ENCODE results near the gene ZMYM2. TPM values are rescaled to one million over a fixed set of nuclear protein-coding genes. Genes with fewer than 3 reads are reported as not detected.

ZMYM2 gene
- total and polyA plus RNA-seq, 2 donors (not counting 3 experiments of a cell fraction or from before 2014, with no cell fraction given), result 14.7 to 75.3 TPM

DNA sequence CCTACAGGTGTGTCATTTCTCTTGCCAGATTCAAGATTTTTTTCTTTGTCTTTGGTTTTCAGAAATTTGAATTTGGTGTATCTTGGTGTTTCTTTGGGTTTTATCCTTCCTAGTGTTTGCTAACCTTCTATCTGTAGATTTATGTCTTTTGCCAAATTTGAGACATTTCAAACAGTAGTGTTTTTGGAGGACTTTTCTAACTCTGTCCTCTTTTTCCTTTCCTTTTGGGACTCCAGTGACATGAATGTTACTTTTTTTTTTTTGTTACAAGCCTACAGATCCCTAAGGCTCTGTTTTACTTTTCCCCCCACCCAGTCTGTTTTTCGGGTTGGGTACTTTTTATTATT, 58.8 kb downstream of the ZMYM2 start:
- Histone ChIP-seq H3K4me2 (ENCODE audit: insufficient read depth, low read length) (no peak overlapping the region), H3K9me3 (replicated peaks; ENCODE audit: control insufficient read depth, insufficient read depth, low read length) (no peaks in the 10 kb centered on the region), H3K79me2 (ENCODE audit: control insufficient read depth, insufficient read depth, low read length) (peaks cover 30% of the 10 kb centered on the region), H3K27me3 (ENCODE audit: control insufficient read depth in 2 of 2, insufficient read depth in 2 of 2, low read length in 2 of 2) (no peaks in the 10 kb centered on the region), H3K9me1 (replicated peaks; ENCODE audit: control insufficient read depth, extremely low read depth, insufficient read depth, low read length) (no peaks in the 10 kb centered on the region), H4K20me1 (replicated peaks; ENCODE audit: control insufficient read depth, extremely low read depth, insufficient read depth, low read length) (peaks cover 10% of the 10 kb centered on the region), H3K4me1 (ENCODE audit: control insufficient read depth, extremely low read depth, insufficient read depth, low read length) (peaks cover 4% of the 10 kb centered on the region), H3K4me3 (replicated peaks in 1 of 3; ENCODE audit: insufficient read depth in 1 of 3, low read depth in 1 of 3, low read length in 3 of 3) (no peak overlapping the region), H2AFZ (ENCODE audit: low read depth, low read length) (no peak overlapping the region), H3K9ac (replicated peaks; ENCODE audit: extremely low read depth, insufficient read depth, low read length) (no peak overlapping the region), H3K36me3 (ENCODE audit: control insufficient read depth in 2 of 2, extremely low read depth in 1 of 2, insufficient read depth in 2 of 2, low read length in 2 of 2) (peaks cover 4 to 6% of the 10 kb centered on the region in 2 experiments), H3K27ac (ENCODE audit: insufficient read depth, low read depth, low read length) (no peak overlapping the region)
- DNase-seq (ENCODE audit: low read depth, low spot score) (no peak), FAIRE-seq (no peak)
- TF ChIP-seq, protein P1, sequence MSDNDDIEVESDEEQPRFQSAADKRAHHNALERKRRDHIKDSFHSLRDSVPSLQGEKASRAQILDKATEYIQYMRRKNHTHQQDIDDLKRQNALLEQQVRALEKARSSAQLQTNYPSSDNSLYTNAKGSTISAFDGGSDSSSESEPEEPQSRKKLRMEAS (IDR thresholded peaks at IDR 0.05; ENCODE audit: insufficient read depth, insufficient read length), result no peak
- TF ChIP-seq FOS (IDR thresholded peaks at IDR 0.05; ENCODE audit: borderline replicate concordance, insufficient read depth, low read length) (no peak), MYC (IDR thresholded peaks at IDR 0.05; ENCODE audit: low read depth, low read length) (no peak), POLR2A (IDR thresholded peaks at IDR 0.05; ENCODE audit: low read depth, low read length) (no peak), EZH2 (IDR thresholded peaks at IDR 0.05; ENCODE audit: borderline replicate concordance, low read depth, low read length, severe bottlenecking) (no peak), GATA2 (IDR thresholded peaks at IDR 0.05; ENCODE audit: insufficient read depth, insufficient read length, low read depth, low read length) (no peak), POLR2AphosphoS5 (IDR thresholded peaks at IDR 0.05; ENCODE audit: insufficient read depth, low read depth, low read length) (no peak), JUN (IDR thresholded peaks at IDR 0.05; ENCODE audit: borderline replicate concordance, insufficient read depth, insufficient read length, low read depth) (no peak)
- TF ChIP-seq, protein P2, sequence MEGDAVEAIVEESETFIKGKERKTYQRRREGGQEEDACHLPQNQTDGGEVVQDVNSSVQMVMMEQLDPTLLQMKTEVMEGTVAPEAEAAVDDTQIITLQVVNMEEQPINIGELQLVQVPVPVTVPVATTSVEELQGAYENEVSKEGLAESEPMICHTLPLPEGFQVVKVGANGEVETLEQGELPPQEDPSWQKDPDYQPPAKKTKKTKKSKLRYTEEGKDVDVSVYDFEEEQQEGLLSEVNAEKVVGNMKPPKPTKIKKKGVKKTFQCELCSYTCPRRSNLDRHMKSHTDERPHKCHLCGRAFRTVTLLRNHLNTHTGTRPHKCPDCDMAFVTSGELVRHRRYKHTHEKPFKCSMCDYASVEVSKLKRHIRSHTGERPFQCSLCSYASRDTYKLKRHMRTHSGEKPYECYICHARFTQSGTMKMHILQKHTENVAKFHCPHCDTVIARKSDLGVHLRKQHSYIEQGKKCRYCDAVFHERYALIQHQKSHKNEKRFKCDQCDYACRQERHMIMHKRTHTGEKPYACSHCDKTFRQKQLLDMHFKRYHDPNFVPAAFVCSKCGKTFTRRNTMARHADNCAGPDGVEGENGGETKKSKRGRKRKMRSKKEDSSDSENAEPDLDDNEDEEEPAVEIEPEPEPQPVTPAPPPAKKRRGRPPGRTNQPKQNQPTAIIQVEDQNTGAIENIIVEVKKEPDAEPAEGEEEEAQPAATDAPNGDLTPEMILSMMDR (IDR thresholded peaks at IDR 0.05; ENCODE audit: extremely low read depth in 1 of 2, insufficient read depth in 1 of 2, low read depth in 1 of 2, low read length in 2 of 2), result no peak
- POLR2A ChIA-PET, result no interaction called here
- CTCF ChIA-PET, result no interaction called here
- intact Hi-C loops (cut with micrococcal nuclease) (no loop called here), dilution Hi-C loops (cut with MboI; ENCODE audit: extremely low pct_ligation_motif_present, low sequenced_read_pairs) (no loop called here)
- BruUV-seq (replicated peaks), result no TSS peak
